HUDEP-2 (cell line): ENCODE data around the gene SIRPB2.

Experiments used
- DNase-seq, 76 experiments: peaks; one replicate each; lab custom pipeline; 2025; ENCODE audit not compliant: unreplicated experiment in 76 of 76; lab: John Stamatoyannopoulos, UW

SIRPB2 gene

GRCh38 chr20:1491281-1491840 is at the start of gene SIRPB2:
Gene SIRPB2, minus strand, starts transcription at chr20:1491420. Its CDS starts 61 bp downstream, at chr20:1491359.
- DNase-seq, result no peak

- DNase-seq, result no peak
Observed at GRCh38 chr20:1539816-1540419, 48.7 kb upstream of the SIRPB2 start.

GRCh38 chr20:1538655-1539054 is 47.4 kb upstream of the SIRPB2 start:
- no peak for DNase-seq

- no peak for DNase-seq
Observed at GRCh38 chr20:1537731-1538058, 46.5 kb upstream of the SIRPB2 start.

- no peak for DNase-seq
Observed at GRCh38 chr20:1536893-1537730, 45.9 kb upstream of the SIRPB2 start.

- DNase-seq, result no peak
Observed at GRCh38 chr20:1535420-1536175, 44.4 kb upstream of the SIRPB2 start.

- DNase-seq, result no peak
Observed at GRCh38 chr20:1534526-1534925, 43.3 kb upstream of the SIRPB2 start.

- DNase-seq, result peak in 1 of 76 experiments; percentile 12
Observed at GRCh38 chr20:1533059-1533458, 41.8 kb upstream of the SIRPB2 start.

GRCh38 chr20:1528811-1529210 is 37.6 kb upstream of the SIRPB2 start:
- DNase-seq, result no peak

- no peak for DNase-seq
Observed at GRCh38 chr20:1527923-1528322, 36.7 kb upstream of the SIRPB2 start.

GRCh38 chr20:1526896-1527295 is 35.7 kb upstream of the SIRPB2 start:
- no peak for DNase-seq

- DNase-seq, result no peak
Observed at GRCh38 chr20:1526310-1526709, 35.1 kb upstream of the SIRPB2 start.

- DNase-seq, result peak in 11 of 76 experiments; percentile 0 to 49 (median 8)
Observed at GRCh38 chr20:1524004-1524403, 32.8 kb upstream of the SIRPB2 start.

- no peak for DNase-seq
Observed at GRCh38 chr20:1517010-1517409, 25.8 kb upstream of the SIRPB2 start.

GRCh38 chr20:1513801-1514200 is 22.6 kb upstream of the SIRPB2 start:
- DNase-seq, result no peak

GRCh38 chr20:1509237-1509636 is 18.0 kb upstream of the SIRPB2 start:
- DNase-seq, result peak in 2 of 76 experiments; percentile 15 to 29

- no peak for DNase-seq
Observed at GRCh38 chr20:1508574-1508973, 17.4 kb upstream of the SIRPB2 start.

GRCh38 chr20:1507276-1507675 is 16.1 kb upstream of the SIRPB2 start:
- DNase-seq, result no peak

- no peak for DNase-seq
Observed at GRCh38 chr20:1505871-1506270, 14.7 kb upstream of the SIRPB2 start.

GRCh38 chr20:1505361-1505760 is 14.1 kb upstream of the SIRPB2 start:
- no peak for DNase-seq

- DNase-seq, result peak in 68 of 76 experiments; percentile 4 to 86 (median 44)
Observed at GRCh38 chr20:1503564-1504227, 12.5 kb upstream of the SIRPB2 start.
